ENCODE measurements around the gene CHD2.

CHD2 gene

DNA sequence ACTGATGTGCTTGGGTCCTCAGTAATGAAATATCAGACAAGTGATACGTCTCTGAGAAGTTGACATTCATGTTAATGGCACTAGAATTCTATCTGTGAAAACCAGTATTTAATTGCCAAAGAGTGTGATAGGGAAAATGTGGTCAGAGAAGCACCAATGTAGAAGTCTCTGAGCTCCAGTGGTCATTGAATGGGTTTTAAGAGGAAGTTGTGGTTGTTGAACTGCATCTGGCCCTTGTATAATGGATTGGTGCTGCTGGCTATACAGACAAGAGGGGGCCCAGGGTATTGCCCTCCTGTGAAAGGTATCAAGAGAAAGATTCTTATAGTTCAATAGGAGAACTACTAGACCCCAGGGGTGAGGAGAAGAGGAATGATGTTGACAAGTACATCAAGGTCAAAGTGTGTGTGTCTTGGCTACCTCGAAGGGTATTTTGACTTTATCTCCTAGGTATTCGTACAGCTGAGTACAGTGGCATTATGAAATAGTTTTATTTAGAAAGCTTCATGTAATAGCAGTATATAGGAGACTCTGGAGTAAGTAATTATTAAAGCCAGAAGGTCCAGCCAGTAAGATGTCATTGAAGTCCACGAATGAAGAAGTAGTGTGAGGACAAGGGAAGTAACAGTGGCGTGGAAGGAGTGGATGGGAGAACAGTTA is 47.1 kb downstream of the CHD2 start:
- DNase-seq (ENCODE audit: low spot score): no peak
- H3K4me3 ChIP-seq: no peak overlapping the region
- H3K27ac ChIP-seq: no peak overlapping the region
- TF ChIP-seq CTCF (IDR thresholded peaks at IDR 0.05): no peak

DNA sequence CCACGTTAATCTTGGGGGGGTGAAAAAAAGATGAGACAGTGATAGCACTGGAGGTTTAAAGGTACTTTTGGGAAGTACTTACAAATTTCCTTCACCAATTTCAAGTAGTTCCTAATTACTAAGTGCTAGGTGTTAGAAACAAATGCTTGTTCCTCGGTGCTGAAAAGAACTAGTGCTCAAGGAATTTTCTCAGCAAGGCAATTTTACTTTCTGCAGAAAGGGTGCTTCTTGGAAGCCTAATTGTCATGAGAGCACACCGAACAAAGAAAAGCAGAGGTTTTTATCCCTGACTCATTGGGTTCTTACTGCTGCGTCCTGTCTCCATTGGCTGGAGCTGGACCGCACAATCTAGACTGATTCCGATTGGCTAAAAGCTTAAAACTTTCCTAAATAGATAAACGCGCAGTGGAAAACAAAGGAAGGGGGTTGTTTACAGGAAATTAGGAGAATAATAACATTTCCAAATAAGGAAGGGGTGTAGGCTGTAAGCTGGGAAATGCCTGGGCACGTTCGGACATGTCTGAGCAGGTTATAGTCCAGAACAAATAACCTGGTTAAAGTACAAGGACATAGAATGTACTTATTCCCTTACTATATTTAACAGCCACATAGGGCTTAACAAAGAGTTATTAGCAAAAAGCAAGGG is 49.6 kb downstream of the CHD2 start:
- Histone ChIP-seq H3K27ac (no peak overlapping the region), H3K4me3 (no peak overlapping the region)
- no peak for DNase-seq (ENCODE audit: low spot score)
- TF ChIP-seq CTCF (IDR thresholded peaks at IDR 0.05): no peak

- Histone ChIP-seq H3K4me3 (no peak overlapping the region), H3K27ac (peak overlapping the region; percentile 37 to 53)
- no peak for TF ChIP-seq CTCF (IDR thresholded peaks at IDR 0.05)
- no peak for DNase-seq (ENCODE audit: low spot score)
Measured at GRCh38 chr15:92951800-92952457, 51.8 kb downstream of the CHD2 start.

GRCh38 chr15:92952458-92952850 is 52.3 kb downstream of the CHD2 start:
- Histone ChIP-seq H3K4me3 (no peak overlapping the region), H3K27ac (peak overlapping the region in 1 of 2 donors; percentile 43)
- no peak for TF ChIP-seq CTCF (IDR thresholded peaks at IDR 0.05)
- no peak for DNase-seq (ENCODE audit: low spot score)

GRCh38 chr15:92953566-92953965 is 53.4 kb downstream of the CHD2 start:
- TF ChIP-seq CTCF (IDR thresholded peaks at IDR 0.05): no peak
- no peak overlapping the region for H3K4me3 ChIP-seq
- no peak overlapping the region for H3K27ac ChIP-seq
- DNase-seq (ENCODE audit: low spot score): no peak

DNA sequence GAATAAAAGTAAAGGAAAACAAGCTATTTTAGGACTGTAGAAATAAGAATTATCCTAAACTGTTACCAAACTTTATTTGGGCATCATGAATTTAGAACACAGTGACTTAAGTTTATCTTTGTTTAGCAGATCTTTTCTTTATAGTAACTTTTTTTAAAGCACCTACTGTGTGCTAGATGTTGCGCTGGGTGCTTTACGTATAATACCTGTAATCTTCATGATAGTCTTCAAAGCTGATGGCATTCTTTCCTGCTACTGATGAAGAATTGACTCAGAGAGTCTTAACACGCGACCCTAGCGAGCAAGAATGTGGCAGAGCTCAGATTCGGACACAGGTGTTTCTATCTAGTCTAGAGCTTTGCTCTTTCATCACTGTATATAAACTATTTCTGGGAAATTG is 53.9 kb downstream of the CHD2 start:
- Histone ChIP-seq H3K4me3 (no peak overlapping the region), H3K27ac (no peak overlapping the region)
- DNase-seq (ENCODE audit: low spot score): no peak
- no peak for TF ChIP-seq CTCF (IDR thresholded peaks at IDR 0.05)

- no peak for DNase-seq (ENCODE audit: low spot score)
- TF ChIP-seq CTCF (IDR thresholded peaks at IDR 0.05): no peak
- H3K27ac ChIP-seq: no peak overlapping the region
- H3K4me3 ChIP-seq: no peak overlapping the region
Measured at GRCh38 chr15:92954578-92954977, 54.5 kb downstream of the CHD2 start.
